ENCODE measurements around the gene ASTN2. TPM values are rescaled to one million over a fixed set of nuclear protein-coding genes. Genes with fewer than 3 reads are reported as not detected.
A peak's percentile ranks its signal among the peaks of the same experiment; 100 is the strongest.

Gene ASTN2
- total RNA-seq, 1 experiment from 2014 or later: 8.0 TPM

GRCh38 chr9:116565986-116566385 lies 848.9 kb downstream of the ASTN2 start:
- Histone ChIP-seq H3K9me3 (no peaks in the 10 kb centered on the region), H3K27me3 (no peaks in the 10 kb centered on the region), H3K36me3 (no peaks in the 10 kb centered on the region), H3K4me3 (no peak overlapping the region)
- DNase-seq: no peak

- Histone ChIP-seq H3K27me3 (no peaks in the 10 kb centered on the region), H3K36me3 (no peaks in the 10 kb centered on the region), H3K4me3 (no peak overlapping the region), H3K9me3 (no peaks in the 10 kb centered on the region)
- DNase-seq: no peak
Observed at GRCh38 chr9:116564266-116564793, 850.5 kb downstream of the ASTN2 start.

GRCh38 chr9:116558818-116559540 lies 855.9 kb downstream of the ASTN2 start:
- Histone ChIP-seq H3K4me3 (no peak overlapping the region), H3K9me3 (no peaks in the 10 kb centered on the region), H3K27me3 (no peaks in the 10 kb centered on the region), H3K36me3 (no peaks in the 10 kb centered on the region)
- DNase-seq: no peak

GRCh38 chr9:116558035-116558434 lies 856.8 kb downstream of the ASTN2 start:
- Histone ChIP-seq H3K27me3 (no peaks in the 10 kb centered on the region), H3K36me3 (no peaks in the 10 kb centered on the region), H3K4me3 (no peak overlapping the region), H3K9me3 (no peaks in the 10 kb centered on the region)
- no peak for DNase-seq

- no peaks in the 10 kb centered on the region for H3K9me3 ChIP-seq
- H3K27me3 ChIP-seq: no peaks in the 10 kb centered on the region
- DNase-seq: no peak
- no peaks in the 10 kb centered on the region for H3K36me3 ChIP-seq
- no peak overlapping the region for H3K4me3 ChIP-seq
Observed at GRCh38 chr9:116555556-116556155, 859.2 kb downstream of the ASTN2 start.

DNA sequence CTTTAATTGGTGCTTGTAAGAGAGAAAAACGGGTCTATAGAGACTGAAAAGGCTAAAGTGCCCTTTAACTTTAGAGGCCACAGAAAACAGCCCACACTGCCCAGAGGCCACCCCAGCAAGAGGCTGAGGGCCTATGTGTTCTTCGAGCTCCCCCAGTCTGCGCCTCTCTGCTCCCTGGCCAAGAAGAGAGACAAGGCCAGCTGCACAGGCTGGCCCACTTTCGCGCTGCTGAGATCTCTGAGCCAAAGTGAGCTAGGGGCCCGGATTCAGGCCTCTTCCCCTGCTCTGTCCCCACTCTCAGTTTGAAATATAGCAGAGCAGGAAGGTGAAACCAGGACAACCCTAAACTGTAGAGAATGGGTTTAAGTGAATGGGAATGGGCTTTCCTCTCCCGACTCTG lies 859.7 kb downstream of the ASTN2 start:
- H3K36me3 ChIP-seq: no peaks in the 10 kb centered on the region
- no peaks in the 10 kb centered on the region for H3K27me3 ChIP-seq
- no peak overlapping the region for H3K4me3 ChIP-seq
- no peak for DNase-seq
- no peaks in the 10 kb centered on the region for H3K9me3 ChIP-seq

DNA sequence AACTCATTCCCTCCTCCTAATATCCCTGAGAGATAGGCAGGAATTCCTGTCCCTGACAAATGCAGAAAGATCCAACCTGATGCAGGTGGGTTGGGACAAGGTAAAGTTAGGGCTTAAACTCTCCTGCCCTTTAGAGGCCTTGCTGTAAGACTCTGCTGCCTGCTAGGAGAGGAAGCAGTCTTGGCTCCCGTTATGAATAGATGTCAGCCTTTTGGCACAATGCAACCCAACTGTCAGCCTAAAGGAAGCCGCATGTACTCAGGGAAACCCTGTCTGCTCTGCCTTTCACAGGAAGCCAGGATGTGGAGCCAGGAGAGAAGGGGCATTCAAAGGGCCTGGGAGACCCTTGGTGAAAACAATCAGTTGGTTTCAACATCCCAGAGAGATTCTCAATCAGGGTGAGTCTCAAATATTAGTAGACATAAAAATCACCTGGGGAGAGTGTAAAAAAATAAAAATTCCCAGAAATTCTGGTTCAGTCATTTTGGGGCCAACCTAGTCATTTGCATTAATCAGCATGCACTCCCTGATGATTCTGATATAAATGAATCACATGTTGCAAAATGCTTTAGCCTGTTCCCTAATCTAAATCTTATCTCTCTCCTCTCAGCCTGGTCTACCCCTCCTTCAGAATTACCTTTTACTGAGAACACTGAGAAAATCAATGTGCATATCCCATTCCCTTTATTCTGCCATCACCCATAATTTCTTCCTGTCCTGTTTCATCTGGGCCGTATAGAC lies 864.0 kb downstream of the ASTN2 start:
- DNase-seq: peak; percentile 84
- H3K9me3 ChIP-seq: no peaks in the 10 kb centered on the region
- no peaks in the 10 kb centered on the region for H3K36me3 ChIP-seq
- no peaks in the 10 kb centered on the region for H3K27me3 ChIP-seq
- no peak overlapping the region for H3K4me3 ChIP-seq

DNA sequence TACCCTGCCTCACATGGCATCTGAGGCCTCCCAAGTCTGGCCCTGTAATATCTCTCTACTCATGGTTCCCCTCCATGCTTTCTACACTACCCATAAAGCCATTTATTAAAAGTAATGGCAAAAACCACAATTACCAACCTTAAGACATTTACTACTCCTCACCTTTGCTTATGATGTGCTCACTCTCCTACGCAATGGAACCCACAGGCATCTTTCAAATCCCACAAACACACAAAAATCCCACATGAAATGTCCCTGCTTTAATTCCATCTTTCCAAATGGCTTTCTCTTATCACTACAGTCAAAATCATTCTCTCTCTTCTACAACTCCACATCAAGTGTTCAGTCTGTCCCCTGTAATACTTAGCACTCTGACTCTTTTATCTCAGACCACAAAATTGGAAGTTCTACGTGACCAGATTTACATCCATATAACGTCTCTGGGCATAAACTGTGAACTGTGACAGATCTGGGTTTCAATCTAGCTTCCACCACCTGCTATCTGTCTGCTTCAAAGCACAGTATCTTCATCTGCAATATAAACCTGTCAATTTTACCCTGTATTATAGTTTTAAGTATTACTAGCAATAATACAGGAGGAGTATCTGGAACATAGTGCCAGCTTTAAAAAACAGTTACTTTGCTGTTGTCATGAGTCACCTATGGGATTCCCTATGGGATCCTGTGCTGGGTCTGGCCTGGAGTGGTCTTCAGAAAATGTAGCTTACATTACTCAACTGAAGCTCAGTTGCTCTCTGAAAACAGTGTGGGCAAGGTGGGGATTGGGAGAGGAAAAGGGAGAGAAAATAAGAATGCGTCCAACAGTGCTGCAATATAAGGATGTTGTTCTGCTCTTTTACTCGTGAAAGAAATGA lies 864.8 kb downstream of the ASTN2 start:
- no peaks in the 10 kb centered on the region for H3K36me3 ChIP-seq
- no peak overlapping the region for H3K4me3 ChIP-seq
- DNase-seq: no peak
- no peaks in the 10 kb centered on the region for H3K27me3 ChIP-seq
- H3K9me3 ChIP-seq: no peaks in the 10 kb centered on the region

DNA sequence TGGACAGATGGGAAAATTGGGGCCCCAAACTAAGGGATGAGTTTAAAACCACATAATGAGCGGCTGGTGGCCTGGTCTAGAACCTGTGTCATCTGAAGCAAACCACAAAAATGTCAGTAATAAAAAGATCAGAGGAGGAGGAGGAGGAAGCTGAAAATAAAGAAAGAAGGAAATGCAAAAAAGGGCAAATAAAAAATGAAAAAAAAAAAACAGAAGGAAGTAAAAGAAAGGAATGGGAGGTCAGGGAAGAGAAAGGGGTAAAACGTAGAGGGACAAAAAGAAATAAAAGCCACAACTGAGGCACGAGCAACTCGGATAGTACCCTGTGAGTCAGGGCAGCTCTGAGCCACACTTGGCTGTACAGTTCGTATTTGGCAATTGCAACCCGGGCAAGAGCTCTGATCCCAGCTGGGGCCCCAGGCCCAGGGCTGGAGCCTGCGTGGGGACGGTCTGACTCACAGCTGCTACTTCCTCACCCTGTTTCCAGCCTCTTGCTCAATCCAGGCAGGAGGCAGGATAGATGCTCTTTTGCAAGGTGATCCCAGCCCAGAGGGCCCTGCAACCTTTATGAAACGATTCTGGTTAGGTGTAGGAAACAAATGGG lies 865.7 kb downstream of the ASTN2 start:
- Histone ChIP-seq H3K9me3 (no peaks in the 10 kb centered on the region), H3K36me3 (no peaks in the 10 kb centered on the region), H3K4me3 (no peak overlapping the region), H3K27me3 (no peaks in the 10 kb centered on the region)
- DNase-seq: peak; percentile 97

DNA sequence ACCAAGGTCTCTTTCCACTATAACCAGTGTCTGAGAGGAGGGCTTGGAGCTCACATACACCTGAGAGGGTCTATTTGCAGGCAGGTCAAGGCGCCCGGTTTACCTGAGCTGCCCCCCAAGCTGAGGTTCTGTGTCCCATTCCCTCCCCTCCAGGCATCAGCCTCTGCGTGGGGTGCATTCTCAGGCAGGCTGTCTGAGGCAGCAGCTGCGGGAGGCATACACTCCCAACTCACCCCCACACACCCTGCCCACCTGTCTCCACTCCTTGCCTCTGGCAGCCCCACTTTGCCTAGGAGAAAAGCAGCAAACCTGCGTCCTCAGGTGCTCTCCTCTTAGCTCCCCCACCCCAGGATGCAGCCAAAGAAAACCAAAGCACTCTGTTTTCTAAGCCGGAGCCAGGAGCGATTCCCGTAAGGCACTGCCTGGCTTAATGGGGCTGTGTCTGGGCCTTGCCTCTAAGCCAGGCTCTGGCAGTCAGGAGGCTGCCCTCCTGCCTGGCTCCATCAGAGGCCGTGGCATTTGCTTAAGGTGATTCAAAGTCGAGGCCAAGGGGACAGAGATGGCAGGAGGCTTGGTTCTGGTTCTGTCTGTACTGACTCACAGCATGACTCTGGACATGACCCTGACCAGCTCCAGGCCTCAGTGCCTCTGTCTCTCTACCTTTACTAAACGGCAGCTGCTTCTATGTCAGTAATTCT lies 867.0 kb downstream of the ASTN2 start:
- Histone ChIP-seq H3K9me3 (no peaks in the 10 kb centered on the region), H3K27me3 (no peaks in the 10 kb centered on the region), H3K36me3 (no peaks in the 10 kb centered on the region), H3K4me3 (no peak overlapping the region)
- no peak for DNase-seq

GRCh38 chr9:116546711-116547581 lies 867.9 kb downstream of the ASTN2 start:
- H3K9me3 ChIP-seq: no peaks in the 10 kb centered on the region
- H3K4me3 ChIP-seq: no peak overlapping the region
- no peaks in the 10 kb centered on the region for H3K36me3 ChIP-seq
- H3K27me3 ChIP-seq: no peaks in the 10 kb centered on the region
- no peak for DNase-seq

GRCh38 chr9:116544896-116545295 lies 870.0 kb downstream of the ASTN2 start:
- no peaks in the 10 kb centered on the region for H3K36me3 ChIP-seq
- no peaks in the 10 kb centered on the region for H3K27me3 ChIP-seq
- H3K4me3 ChIP-seq: no peak overlapping the region
- no peaks in the 10 kb centered on the region for H3K9me3 ChIP-seq
- peak; percentile 17 for DNase-seq

GRCh38 chr9:116543731-116544400 lies 871.0 kb downstream of the ASTN2 start:
- Histone ChIP-seq H3K27me3 (no peaks in the 10 kb centered on the region), H3K9me3 (no peaks in the 10 kb centered on the region), H3K4me3 (no peak overlapping the region), H3K36me3 (no peaks in the 10 kb centered on the region)
- no peak for DNase-seq

DNA sequence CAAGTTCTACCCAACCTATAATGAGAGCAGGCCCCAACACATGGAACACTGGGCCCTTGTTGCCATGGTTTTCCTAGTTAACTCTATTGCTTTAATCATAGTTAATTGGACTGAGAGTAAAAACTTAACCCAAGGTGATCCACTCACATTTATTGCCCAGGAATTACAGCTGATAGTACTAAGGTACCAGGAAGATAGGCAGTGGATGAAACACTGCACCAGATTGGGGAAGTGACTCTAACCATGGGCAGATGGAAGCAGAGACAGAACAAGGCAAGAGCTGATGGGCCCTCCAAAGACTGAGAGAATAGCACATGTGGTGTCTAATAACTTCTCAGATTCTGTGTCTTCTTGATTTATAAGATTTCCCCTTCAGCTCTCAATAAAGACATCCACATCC lies 873.5 kb downstream of the ASTN2 start:
- no peak overlapping the region for H3K4me3 ChIP-seq
- no peaks in the 10 kb centered on the region for H3K27me3 ChIP-seq
- no peaks in the 10 kb centered on the region for H3K36me3 ChIP-seq
- no peak for DNase-seq
- H3K9me3 ChIP-seq: no peaks in the 10 kb centered on the region
